ENCODE results near the gene SLC6A18. TPM values are rescaled to one million over a fixed set of nuclear protein-coding genes. Genes with fewer than 3 reads are reported as not detected.

The SLC6A18 gene
- polyA plus RNA-seq, 1 of the 3 experiments (the other 2 are of a cell fraction) = not detected

DNA sequence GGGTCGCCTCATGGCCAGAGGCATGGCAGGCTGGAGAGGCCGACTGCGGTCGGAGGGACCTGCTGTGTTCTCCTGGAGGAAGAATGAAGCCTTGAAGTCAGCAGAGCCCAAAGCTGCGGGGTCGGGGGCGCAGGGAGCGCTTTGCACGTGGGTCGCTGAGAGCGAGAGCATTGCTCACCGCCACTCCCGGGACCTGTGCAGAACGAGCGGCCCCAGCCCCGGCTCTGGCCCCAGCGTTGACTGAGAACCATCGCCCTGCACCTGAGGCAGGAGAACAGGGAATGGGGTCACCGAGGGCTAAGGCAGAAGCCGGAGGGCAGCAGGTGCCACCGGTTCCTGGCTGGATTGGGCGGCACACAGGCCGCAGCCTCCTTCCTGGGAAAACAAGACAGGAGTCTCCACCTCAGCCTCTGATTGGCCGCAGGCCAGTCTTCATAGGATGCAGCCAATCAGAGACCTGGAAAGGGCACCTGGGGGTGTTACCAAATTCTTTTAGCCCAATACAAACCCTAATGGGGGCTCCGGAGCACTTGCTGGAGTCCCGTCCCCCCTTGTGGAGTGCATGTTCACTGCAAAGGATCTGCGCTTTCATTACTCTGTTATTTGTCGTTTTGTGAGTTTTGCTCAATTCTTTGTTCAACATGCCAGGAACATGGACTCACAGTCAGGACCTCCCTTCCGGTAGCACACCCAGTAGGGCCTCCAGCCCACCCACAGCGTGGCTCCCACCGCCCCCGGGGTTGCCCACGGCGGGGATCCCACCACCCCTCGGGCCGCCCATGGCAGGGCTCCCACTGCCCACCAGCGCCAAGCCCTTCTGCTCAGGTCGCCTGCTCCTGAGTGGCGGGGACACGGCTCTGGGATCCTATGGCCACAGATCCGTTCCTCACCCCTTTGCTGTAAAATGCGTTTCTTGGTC, 48.4 kb upstream of the SLC6A18 start:
- no peak overlapping the region for H2AFZ ChIP-seq (ENCODE audit: low read depth)
- no peak overlapping the region for H3K27ac ChIP-seq (ENCODE audit: low read depth in 2 of 2, low read length in 1 of 2)
- H3F3A ChIP-seq (replicated peaks; ENCODE audit: insufficient read depth) = no peaks in the 10 kb centered on the region
- DNase-seq = peak; percentile 72
- 74% methylated on average over 26 of the region's 42 CpGs for WGBS (ENCODE audit: low lambda C conversion rate)
- no peaks in the 10 kb centered on the region; a peak in 1 of 4 replicates for H3K4me1 ChIP-seq (ENCODE audit: control insufficient read depth in 1 of 2, insufficient read depth in 2 of 2, low read depth in 1 of 2, low read length in 1 of 2)
- H3K4me3 ChIP-seq (ENCODE audit: low read depth in 2 of 2, low read length in 1 of 2) = no peak overlapping the region
- ChIA-PET POLR2A (no interaction called here), CTCF (interaction anchor here (1.0 to 5.4 kb wide), 3 partner anchors 9 to 253 kb away, joined by 3 to 25 read pairs (median 3); no protein-coding TSS in a partner anchor)
- TF ChIP-seq, protein P1, sequence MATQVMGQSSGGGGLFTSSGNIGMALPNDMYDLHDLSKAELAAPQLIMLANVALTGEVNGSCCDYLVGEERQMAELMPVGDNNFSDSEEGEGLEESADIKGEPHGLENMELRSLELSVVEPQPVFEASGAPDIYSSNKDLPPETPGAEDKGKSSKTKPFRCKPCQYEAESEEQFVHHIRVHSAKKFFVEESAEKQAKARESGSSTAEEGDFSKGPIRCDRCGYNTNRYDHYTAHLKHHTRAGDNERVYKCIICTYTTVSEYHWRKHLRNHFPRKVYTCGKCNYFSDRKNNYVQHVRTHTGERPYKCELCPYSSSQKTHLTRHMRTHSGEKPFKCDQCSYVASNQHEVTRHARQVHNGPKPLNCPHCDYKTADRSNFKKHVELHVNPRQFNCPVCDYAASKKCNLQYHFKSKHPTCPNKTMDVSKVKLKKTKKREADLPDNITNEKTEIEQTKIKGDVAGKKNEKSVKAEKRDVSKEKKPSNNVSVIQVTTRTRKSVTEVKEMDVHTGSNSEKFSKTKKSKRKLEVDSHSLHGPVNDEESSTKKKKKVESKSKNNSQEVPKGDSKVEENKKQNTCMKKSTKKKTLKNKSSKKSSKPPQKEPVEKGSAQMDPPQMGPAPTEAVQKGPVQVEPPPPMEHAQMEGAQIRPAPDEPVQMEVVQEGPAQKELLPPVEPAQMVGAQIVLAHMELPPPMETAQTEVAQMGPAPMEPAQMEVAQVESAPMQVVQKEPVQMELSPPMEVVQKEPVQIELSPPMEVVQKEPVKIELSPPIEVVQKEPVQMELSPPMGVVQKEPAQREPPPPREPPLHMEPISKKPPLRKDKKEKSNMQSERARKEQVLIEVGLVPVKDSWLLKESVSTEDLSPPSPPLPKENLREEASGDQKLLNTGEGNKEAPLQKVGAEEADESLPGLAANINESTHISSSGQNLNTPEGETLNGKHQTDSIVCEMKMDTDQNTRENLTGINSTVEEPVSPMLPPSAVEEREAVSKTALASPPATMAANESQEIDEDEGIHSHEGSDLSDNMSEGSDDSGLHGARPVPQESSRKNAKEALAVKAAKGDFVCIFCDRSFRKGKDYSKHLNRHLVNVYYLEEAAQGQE (IDR thresholded peaks at IDR 0.05; ENCODE audit: low read depth, low read length) = no peak
- TF ChIP-seq EP300 (IDR thresholded peaks at IDR 0.05; ENCODE audit: borderline replicate concordance in 1 of 2, low read depth in 1 of 2, low read length in 1 of 2) (no peak), TEAD4 (IDR thresholded peaks at IDR 0.05; ENCODE audit: borderline replicate concordance, insufficient read depth) (no peak)
- TF ChIP-seq, protein P2, sequence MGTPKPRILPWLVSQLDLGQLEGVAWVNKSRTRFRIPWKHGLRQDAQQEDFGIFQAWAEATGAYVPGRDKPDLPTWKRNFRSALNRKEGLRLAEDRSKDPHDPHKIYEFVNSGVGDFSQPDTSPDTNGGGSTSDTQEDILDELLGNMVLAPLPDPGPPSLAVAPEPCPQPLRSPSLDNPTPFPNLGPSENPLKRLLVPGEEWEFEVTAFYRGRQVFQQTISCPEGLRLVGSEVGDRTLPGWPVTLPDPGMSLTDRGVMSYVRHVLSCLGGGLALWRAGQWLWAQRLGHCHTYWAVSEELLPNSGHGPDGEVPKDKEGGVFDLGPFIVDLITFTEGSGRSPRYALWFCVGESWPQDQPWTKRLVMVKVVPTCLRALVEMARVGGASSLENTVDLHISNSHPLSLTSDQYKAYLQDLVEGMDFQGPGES (IDR thresholded peaks at IDR 0.05; ENCODE audit: low read depth, low read length) = 0 out of 2 replicates have a peak, but pooled peaks have one; percentile 23
- TF ChIP-seq, protein P3, sequence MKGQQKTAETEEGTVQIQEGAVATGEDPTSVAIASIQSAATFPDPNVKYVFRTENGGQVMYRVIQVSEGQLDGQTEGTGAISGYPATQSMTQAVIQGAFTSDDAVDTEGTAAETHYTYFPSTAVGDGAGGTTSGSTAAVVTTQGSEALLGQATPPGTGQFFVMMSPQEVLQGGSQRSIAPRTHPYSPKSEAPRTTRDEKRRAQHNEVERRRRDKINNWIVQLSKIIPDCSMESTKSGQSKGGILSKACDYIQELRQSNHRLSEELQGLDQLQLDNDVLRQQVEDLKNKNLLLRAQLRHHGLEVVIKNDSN (IDR thresholded peaks at IDR 0.05; ENCODE audit: borderline replicate concordance, low read depth) = no peak
- TF ChIP-seq, protein P4, sequence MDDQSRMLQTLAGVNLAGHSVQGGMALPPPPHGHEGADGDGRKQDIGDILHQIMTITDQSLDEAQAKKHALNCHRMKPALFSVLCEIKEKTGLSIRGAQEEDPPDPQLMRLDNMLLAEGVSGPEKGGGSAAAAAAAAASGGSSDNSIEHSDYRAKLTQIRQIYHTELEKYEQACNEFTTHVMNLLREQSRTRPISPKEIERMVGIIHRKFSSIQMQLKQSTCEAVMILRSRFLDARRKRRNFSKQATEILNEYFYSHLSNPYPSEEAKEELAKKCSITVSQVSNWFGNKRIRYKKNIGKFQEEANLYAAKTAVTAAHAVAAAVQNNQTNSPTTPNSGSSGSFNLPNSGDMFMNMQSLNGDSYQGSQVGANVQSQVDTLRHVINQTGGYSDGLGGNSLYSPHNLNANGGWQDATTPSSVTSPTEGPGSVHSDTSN (IDR thresholded peaks at IDR 0.05) = peak; percentile 79
- H3K9me2 ChIP-seq = no peaks in the 10 kb centered on the region
- H3K4me2 ChIP-seq = no peak overlapping the region
- no peaks in the 10 kb centered on the region for H4K20me1 ChIP-seq (ENCODE audit: insufficient read depth)
- H3K27me3 ChIP-seq (ENCODE audit: insufficient read depth) = no peaks in the 10 kb centered on the region
- no peaks in the 10 kb centered on the region for H3K79me2 ChIP-seq (ENCODE audit: insufficient read depth)
- no peaks in the 10 kb centered on the region for H3K36me3 ChIP-seq (replicated peaks in 1 of 2; ENCODE audit: control insufficient read depth in 1 of 2, insufficient read depth in 2 of 2, low read length in 1 of 2)
- no peaks in the 10 kb centered on the region for H3K9me3 ChIP-seq
- H3K9ac ChIP-seq = no peak overlapping the region

Measured in SK-N-SH (cell line).